Neural progenitor cell (in vitro differentiated cells): Measurements from ENCODE around the gene ADGRG4. TPM values are rescaled to one million over a fixed set of nuclear protein-coding genes. Genes with fewer than 3 reads are reported as not detected.

Source experiments
- DNase-seq: peaks from one replicate; pipeline ENCODE4 v3.0.0-alpha.2; 2016; ENCODE audit warnings: low spot score
- H2AFZ ChIP-seq: fragments of 200-600 bp; sonication (generic); replicated peaks from 2 replicates; pipeline ENCODE4 v1.6.1; 2016; ENCODE audit warnings: antibody characterized with exemption
- H3F3A ChIP-seq: fragments of 200-600 bp; sonication (generic); 2 replicates; pipeline ENCODE4 v1.6.1; 2016; ENCODE audit warnings: antibody characterized with exemption, low read depth
- H3K27ac ChIP-seq: fragments of 200-600 bp; sonication (generic); 2 replicates; pipeline ENCODE4 v1.5.1; 2016; ENCODE audit warnings: mild to moderate bottlenecking
- H3K27me3 ChIP-seq: fragments of 200-600 bp; sonication (generic); 2 replicates; pipeline ENCODE4 v1.6.1; 2016; ENCODE audit warnings: mild to moderate bottlenecking, moderate library complexity
- H3K36me3 ChIP-seq: fragments of 200-600 bp; sonication (generic); 2 replicates; pipeline ENCODE4 v1.5.1; 2016
- H3K4me1 ChIP-seq: fragments of 200-600 bp; sonication (generic); 2 replicates; pipeline ENCODE4 v1.6.1; 2016; ENCODE audit warnings: mixed run types
- H3K4me2 ChIP-seq: fragments of 200-600 bp; sonication (generic); 2 replicates; pipeline ENCODE4 v1.6.1; 2016
- H3K4me3 ChIP-seq: fragments of 200-600 bp; sonication (generic); 2 replicates; pipeline ENCODE4 v1.5.1; 2016
- H3K79me2 ChIP-seq: fragments of 200-600 bp; sonication (generic); 2 replicates; pipeline ENCODE4 v1.6.1; 2016; ENCODE audit warnings: low read depth
- H3K9ac ChIP-seq: fragments of 200-600 bp; sonication (generic); 2 replicates; pipeline ENCODE4 v1.6.1; 2016
- H3K9me3 ChIP-seq: fragments of 200-600 bp; sonication (generic); 2 replicates; pipeline ENCODE4 v1.5.1; 2016; ENCODE audit warnings: low read depth
- H4K20me1 ChIP-seq: fragments of 200-600 bp; sonication (generic); 2 replicates; pipeline ENCODE4 v1.6.1; 2016; ENCODE audit warnings: low read depth
- H3K27ac Mint-ChIP-seq: 3 replicates; pipeline ENCODE4 v1.8.0; 2021; ENCODE audit warnings: mixed read lengths
- H3K27me3 Mint-ChIP-seq: 2 replicates; pipeline ENCODE4 v1.8.0; 2022; ENCODE audit warnings: low read depth, mild to moderate bottlenecking, inconsistent platforms, moderate library complexity, mixed read lengths; ENCODE audit not compliant: insufficient read depth
- H3K36me3 Mint-ChIP-seq: 3 replicates; pipeline ENCODE4 v1.8.0; 2021; ENCODE audit warnings: mixed read lengths
- H3K4me1 Mint-ChIP-seq: 3 replicates; pipeline ENCODE4 v1.8.0; 2021; ENCODE audit warnings: mixed read lengths
- H3K4me3 Mint-ChIP-seq: 3 replicates; pipeline ENCODE4 v1.8.0; 2021; ENCODE audit warnings: mild to moderate bottlenecking, moderate library complexity, mixed read lengths
- H3K9me3 Mint-ChIP-seq: 3 replicates; pipeline ENCODE4 v1.8.0; 2020; ENCODE audit warnings: mixed read lengths
- CTCF ChIP-seq: fragments of 200-600 bp; sonication (generic); IDR thresholded peaks from 2 replicates; pipeline ENCODE4 v1.5.1; 2017; ENCODE audit warnings: antibody characterized with exemption, mild to moderate bottlenecking
- EZH2 ChIP-seq: fragments of 200-600 bp; sonication (generic); IDR thresholded peaks from 2 replicates; pipeline ENCODE4 v1.6.1; 2017; ENCODE audit warnings: antibody characterized with exemption, mild to moderate bottlenecking, moderate library complexity
- EZH2phosphoT487 ChIP-seq: fragments of 200-600 bp; sonication (generic); IDR thresholded peaks from 2 replicates; pipeline ENCODE4 v1.6.1; 2017; ENCODE audit warnings: antibody characterized with exemption
- total RNA-seq: library from RNA; depleted of rRNA; stranded (reverse); fragments of >200 nt; gene quantifications from 2 replicates; pipeline ENCODE4 v1.2.3, GENCODE V29; 2015; ENCODE audit warnings: low replicate concordance

ADGRG4 gene
- total RNA-seq, 1 donor from 2014 or later: not detected

- Mint-ChIP-seq H3K4me1 (no peaks in the 10 kb centered on the region), H3K4me3 (no peak overlapping the region), H3K9me3 (no peaks in the 10 kb centered on the region), H3K36me3 (no peaks in the 10 kb centered on the region), H3K27me3 (peaks cover 5% of the 10 kb centered on the region), H3K27ac (no peak overlapping the region)
- DNase-seq: no peak
- Histone ChIP-seq H3K27me3 (no peaks in the 10 kb centered on the region), H3K79me2 (no peaks in the 10 kb centered on the region), H3K36me3 (no peaks in the 10 kb centered on the region), H3K27ac (no peak overlapping the region), H3K4me2 (no peak overlapping the region), H3F3A (no peaks in the 10 kb centered on the region), H3K9ac (no peak overlapping the region), H2AFZ (no peak overlapping the region), H3K9me3 (peaks cover 5% of the 10 kb centered on the region), H3K4me1 (no peaks in the 10 kb centered on the region), H3K4me3 (no peak overlapping the region), H4K20me1 (no peaks in the 10 kb centered on the region)
- no peak for TF ChIP-seq EZH2
- no peak for TF ChIP-seq EZH2phosphoT487
- no peak for TF ChIP-seq CTCF
Observed at GRCh38 chrX:136457303-136457917, 156.6 kb downstream of the ADGRG4 start.

DNA sequence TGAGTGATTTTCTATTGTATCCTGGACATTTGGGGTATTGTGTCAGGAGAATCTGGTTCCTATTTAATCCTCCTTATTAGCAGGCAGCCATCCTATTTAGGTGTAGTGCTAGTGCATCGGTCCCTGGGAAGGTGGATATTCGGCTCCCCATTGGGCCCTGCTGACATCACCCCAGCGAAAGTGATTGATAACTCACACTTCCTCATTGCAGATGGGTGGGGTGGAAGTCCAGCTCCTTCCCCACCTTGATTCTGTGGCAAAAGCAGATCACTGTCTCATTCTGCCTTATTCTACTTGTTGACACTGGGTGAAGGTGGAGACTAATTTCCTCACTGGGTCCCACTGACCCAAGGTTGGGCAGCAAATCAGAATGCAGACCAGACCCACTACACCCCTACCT, 163.8 kb downstream of the ADGRG4 start:
- no peaks in the 10 kb centered on the region for H3K79me2 ChIP-seq
- Mint-ChIP-seq H3K4me1 (no peaks in the 10 kb centered on the region), H3K9me3 (no peaks in the 10 kb centered on the region), H3K4me3 (no peak overlapping the region), H3K36me3 (no peaks in the 10 kb centered on the region), H3K27me3 (peaks cover 5% of the 10 kb centered on the region), H3K27ac (no peak overlapping the region)
- TF ChIP-seq EZH2 (no peak), CTCF (no peak)
- DNase-seq: no peak
- H3K4me3 ChIP-seq: no peak overlapping the region
- no peak overlapping the region for H3K27ac ChIP-seq
- no peaks in the 10 kb centered on the region for H3K4me1 ChIP-seq
- no peak overlapping the region for H3K4me2 ChIP-seq
- no peaks in the 10 kb centered on the region for H3K27me3 ChIP-seq
- H3K36me3 ChIP-seq: no peaks in the 10 kb centered on the region
- H3F3A ChIP-seq: no peaks in the 10 kb centered on the region
- H2AFZ ChIP-seq: no peak overlapping the region
- H4K20me1 ChIP-seq: no peaks in the 10 kb centered on the region
- H3K9me3 ChIP-seq: no peaks in the 10 kb centered on the region
- no peak overlapping the region for H3K9ac ChIP-seq

Other genes with a start within 250 kb of the ADGRG4 start
- 62.1 and 67.6 TPM in 2 replicates for gene FHL1, start 153.4 kb upstream of the ADGRG4 start, total RNA-seq
- 17.0 and 27.1 TPM in 2 replicates for gene MAP7D3, start 49.6 kb upstream of the ADGRG4 start, total RNA-seq
- not detected in 2 replicates for gene BRS3, start 187.0 kb downstream of the ADGRG4 start, total RNA-seq
- 111 and 123 TPM in 2 replicates for gene HTATSF1, start 196.6 kb downstream of the ADGRG4 start, total RNA-seq
- gene VGLL1, start 231.3 kb downstream of the ADGRG4 start, total RNA-seq: not detected in 2 replicates